Activated CD8-positive, alpha-beta memory T cell treated with anti-CD3 and anti-CD28 coated beads, Interleukin-2, amount 50 U/mL, for 24 hours (primary cell): ENCODE results near the gene TAS2R39.
"Not testable (repeated sequence)": the region's sequence is repeated elsewhere in the genome, so short reads cannot be mapped to it uniquely, and the experiment has no call there.

Source experiments
- DNase-seq: peaks from one replicate; pipeline ENCODE4 v3.0.0-alpha.2; 2020; ENCODE audit errors: extremely low read depth

Gene TAS2R39

GRCh38 chr7:143183024-143183423 is at the start of gene TAS2R39:
TSS of gene TAS2R39 (plus strand) at chr7:143183419. CDS start at chr7:143183419, 0 bp downstream.
- DNase-seq = no peak

GRCh38 chr7:143147070-143147469 is 36.1 kb upstream of the TAS2R39 start:
- no peak for DNase-seq

- no peak for DNase-seq
These were observed 35.2 kb upstream of the TAS2R39 start for GRCh38 chr7:143148050-143148449.

DNA sequence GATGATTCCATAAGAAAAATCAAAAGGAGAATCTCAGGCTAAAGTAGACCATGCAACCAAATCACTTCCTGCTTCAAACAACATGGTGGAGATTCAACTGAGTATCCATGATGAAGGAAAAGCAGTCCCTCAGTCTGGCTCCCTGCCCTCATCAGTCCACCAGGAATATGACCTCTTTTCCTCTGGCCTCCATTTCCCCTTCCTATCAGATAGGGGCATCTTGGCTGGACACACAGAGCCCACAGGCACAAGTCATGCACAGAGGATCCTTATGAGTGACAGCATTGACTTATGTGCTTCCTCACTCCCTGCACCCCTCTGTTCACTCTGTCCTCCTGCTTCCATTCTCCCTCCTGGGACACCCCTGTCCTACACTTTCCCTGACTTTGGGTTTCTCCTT is 34.6 kb upstream of the TAS2R39 start:
- no peak for DNase-seq

DNA sequence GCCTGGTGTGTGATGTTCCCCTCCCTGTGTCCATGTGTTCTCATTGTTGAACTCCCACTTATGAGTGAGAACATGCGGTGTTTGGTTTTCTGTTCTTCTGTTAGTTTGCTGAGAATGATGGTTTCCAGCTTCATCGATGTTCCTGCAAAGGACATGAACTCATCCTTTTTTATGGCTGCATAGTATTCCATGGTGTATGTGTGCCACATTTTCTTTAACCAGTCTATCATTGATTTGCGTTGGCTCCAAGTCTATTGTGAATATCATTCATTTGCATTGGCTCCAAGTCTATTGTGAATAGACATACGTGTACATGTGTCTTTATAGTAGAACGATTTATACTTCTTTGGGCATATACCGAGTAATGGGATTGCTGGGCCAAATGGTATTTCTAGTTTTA is 32.5 kb upstream of the TAS2R39 start:
- DNase-seq = not testable (repeated sequence)

DNA sequence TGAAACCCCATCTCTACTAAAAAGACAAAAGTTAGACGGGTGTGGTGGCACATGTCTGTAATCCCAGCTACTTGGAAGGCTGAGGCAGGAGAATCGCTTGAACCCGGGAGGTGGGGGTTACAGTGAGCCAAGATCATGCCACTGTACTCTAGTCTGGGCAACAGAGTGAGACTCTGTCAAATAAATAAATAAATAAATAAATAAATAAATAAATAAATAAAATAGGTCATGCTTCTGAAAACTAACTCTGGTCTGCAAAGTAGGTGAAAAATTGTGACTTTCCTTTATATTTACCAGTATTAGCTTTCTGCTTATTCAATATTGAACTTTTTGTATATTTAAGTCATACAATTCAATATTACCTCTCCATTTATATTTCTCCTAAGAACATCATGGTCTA is 24.6 kb upstream of the TAS2R39 start:
- not testable (repeated sequence) for DNase-seq

DNA sequence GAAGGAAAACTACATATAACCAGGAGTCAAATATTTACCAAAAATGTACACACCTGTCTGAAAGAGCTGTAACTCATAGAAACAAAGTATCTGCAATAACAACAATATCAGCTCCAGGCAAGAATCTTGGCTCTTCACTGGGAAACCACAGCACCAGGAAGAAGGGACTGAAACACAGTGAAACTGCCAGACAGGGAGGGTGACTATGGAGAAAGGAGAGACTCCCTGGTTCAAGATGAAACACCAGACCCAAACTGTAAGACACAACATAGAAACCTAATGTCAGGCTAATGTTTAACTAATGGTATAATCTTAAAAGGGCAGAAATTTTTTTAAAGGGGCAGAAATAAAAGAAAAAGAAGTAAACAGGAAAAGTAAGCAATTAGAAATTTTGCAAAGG is 11.5 kb upstream of the TAS2R39 start:
- no peak for DNase-seq

DNA sequence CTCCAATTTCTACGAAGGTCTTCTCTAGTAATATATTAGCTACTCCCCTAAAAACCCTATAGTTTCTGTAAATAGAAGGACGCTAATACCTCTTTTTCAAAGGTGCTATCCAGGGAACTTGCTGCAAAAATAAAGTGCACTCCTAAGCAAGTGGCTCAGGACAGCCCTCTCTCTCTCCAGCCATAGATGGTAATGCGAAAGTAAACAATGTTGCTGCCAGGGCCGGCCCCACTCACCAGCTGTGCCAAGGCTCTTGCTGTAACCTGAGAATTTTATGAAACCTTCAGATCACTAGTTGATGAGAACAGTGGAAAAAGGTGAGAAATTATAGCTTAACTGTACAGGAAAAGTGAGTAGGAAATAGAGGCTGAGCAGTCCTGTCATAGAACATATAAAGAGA is 10.9 kb upstream of the TAS2R39 start:
- DNase-seq = no peak

- DNase-seq = no peak
These were observed 7.1 kb upstream of the TAS2R39 start for GRCh38 chr7:143176128-143176527.

DNA sequence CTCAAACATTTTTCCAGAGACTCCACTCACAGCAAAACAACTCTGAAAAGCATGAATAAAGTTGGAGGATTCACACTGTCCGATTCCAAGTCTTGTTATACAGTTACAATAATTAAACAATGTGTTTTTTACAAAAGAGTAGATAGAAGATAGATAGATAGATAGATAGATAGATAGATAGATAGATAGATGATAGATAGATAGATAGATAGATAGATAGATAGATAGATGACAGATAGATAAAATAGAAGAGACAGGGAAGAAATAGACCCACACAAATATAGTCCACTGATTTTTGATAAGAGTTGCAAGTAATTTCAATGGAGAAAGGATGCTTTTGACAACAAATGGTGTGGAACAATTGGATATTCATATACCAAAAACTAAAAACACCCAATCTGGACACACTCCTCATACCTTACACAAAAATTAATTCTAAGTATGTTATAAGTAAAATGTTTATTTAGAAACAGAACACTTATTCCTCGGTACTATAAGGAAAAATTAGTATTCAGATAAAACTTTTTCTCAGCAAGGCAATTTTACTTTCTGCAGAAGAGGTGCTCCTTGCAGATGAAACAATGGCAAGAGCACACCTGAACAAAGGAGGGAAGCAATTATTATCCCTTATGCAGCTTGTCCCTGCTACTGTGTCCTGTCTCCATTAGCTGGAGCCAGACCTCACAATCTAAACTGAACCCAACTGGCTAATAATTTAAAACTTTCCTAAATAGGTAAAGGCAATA is 5.7 kb upstream of the TAS2R39 start:
- no peak for DNase-seq

DNA sequence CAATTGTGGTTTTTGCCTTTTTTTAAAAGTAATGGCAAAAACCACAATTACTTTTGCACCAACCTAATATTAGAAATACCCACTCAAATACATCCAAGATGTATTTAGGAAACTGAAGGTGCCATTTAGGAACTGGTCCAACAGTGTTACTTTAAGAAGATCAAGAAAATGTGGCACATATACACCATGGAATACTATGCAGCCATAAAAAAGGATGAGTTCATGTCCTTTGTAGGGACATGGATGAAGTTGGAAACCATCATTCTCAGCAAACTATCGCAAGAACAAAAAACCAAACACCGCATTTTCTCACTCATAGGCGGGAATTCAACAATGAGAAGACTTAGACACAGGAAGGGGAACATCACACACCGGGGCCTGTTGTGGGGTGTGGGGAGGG is 2.4 kb upstream of the TAS2R39 start:
- DNase-seq = not testable (repeated sequence)

DNA sequence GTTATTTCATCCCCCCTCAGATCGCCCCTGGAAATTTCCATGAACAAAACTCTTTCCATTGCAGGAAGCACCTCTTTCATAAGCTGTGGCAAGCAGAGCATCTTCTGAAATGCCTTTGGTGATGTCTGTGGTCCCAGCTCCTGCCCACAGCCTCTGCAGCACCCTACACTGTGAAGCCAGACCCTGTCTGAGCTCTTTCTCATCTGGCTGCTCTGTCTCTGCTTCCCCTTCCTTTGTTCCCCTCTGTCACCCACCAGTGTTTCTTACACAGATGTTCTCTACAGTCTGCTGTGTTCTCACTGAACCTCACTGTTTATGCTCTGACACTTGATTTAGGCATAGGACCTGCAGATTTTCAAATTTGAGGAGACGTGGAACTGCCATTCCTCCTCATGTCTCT is 1.9 kb upstream of the TAS2R39 start:
- no peak for DNase-seq

DNA sequence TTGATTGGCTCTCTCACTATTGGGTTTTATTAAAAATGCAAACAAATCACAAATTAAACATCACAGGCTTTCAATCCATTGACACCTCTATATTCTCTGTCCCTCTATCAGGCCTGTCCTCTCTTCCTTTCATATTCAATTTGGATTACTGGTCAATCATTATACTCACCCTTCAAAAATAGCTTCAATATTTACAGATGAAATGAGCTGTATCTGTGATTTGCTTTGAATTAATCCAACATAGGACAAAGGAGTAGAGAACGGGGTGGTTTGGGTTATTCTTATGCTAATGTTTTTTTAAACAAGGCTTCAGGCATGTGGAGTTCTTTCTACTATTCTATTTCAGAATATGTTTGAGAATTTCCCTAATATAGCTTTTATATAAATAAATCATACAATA is 2.3 kb downstream of the TAS2R39 start:
- no peak for DNase-seq

DNA sequence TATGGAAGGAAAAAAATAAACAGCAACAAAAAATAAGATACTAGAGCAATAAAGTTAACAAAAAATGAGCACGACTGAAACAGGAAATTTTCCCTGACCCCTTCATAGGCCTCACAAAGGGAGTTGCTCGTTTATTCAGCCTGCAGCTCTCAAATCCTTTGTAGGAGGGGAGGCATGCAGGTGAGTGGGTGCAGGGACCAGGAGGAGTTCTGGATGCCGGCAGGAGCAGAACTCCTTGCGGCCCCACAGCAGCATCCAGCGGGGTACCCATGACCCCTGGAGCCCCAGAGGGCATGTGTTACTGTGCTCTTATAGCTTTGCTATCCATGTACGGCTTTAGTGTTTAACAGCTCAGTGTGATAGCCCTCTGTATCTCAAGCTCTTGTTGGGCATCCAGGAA is 5.8 kb downstream of the TAS2R39 start:
- no peak for DNase-seq

DNA sequence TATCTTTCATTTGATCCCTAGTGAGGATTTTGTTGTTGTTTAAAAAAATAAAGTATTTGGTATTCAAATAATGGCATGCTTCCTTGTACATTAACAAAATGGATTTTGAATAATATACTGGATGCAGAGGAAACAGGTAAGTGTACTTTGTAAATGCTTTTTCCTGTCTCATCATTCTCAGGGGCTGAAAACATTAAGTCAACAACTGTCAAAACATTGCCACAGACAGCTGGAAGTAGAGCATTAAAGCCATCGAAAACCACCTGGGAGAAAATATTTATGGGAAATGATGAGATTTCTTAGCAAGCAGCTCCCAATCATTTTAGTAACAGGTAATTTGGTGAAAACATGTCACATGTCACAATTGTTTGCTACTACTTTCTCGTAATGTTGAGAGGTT is 10.7 kb downstream of the TAS2R39 start:
- no peak for DNase-seq

DNA sequence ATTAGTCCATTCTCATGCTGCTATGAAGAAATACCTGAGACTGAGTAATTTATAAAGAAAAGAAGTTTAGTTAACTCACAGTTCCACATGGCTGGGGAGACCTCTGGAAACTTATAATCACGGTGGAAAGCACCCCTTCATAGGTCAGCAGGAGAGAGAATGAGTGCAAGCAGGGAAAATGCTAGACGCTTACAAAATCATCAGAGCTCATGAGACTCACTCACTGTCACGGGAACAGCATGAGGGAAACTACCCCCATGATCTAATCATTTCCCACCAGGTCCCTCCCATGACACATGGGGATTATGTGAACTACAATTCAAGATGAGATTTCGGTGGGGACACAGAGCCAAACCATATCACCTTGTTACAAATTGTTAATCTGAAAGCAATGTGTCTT is 15.8 kb downstream of the TAS2R39 start:
- no peak for DNase-seq

GRCh38 chr7:143202161-143202560 is 18.9 kb downstream of the TAS2R39 start:
- no peak for DNase-seq

DNA sequence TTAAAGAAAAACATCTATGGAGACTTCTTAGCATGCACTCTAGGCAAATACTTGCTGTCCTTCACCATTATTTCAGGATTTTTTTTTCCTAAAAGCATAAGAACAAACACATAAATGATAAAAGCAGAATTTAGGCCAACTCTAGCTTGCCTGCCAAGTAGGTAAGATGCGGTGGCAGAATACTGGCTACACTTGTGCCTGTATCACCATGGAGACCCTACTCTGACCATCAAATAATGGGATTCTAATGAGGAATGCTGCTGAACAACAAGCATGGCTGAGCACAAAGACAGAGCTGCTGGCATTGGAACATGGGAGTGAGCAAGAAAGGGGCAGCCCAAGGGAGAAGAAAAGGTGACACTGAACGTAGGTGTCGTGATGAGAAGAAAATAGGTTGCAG is 20.2 kb downstream of the TAS2R39 start:
- no peak for DNase-seq

DNA sequence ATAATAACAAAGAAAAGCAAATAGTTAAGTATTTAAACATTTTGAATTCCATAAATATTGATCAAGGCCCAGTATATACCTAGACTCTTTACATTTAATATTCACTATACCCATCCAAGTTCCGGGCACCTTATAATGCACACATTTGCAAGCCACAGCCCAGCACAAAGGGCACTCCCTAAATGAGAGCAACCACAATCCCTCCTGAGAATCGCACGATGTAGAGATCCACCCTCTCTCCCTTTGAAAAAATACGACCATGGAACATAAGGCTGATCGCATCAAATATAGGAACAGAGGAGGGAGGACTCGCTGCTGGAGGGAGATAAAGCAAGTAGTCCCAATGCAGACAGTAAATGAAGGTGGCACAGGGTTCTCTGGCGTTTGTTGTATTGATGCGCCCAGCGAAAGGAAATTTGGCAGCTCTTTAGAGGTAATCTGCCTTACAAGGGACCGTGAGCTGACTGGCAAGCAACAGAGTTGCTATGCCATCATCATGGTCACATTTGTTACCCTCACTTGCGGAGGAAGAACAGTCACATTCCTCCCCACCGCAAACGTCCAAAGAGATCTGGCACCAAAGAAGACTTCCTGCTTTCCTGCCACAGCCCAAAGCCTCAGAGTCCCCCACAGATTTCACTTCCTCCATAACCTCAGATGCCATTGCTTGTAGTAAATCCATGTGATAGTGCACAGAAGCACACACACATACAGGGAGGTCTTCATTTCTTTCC is 22.5 kb downstream of the TAS2R39 start:
- DNase-seq = no peak

DNA sequence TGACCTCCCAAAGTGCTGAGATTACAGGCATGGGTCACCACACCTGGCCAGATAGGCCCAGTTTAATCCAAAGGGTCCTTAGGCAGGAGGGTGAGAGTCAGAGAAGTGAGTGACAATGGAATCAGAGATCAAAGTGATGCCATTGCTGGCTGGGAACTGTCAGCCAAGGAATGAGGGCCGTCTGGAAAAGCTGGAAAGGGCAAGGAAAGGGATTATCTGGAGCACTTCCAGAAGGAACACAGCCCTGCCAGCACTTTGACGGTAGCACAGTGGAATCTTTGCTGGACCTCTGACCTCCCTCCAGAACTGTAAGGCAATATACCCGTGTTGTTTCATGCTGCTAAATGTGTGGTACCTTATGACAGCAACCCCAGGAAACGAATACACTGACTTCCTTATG is 27.3 kb downstream of the TAS2R39 start:
- DNase-seq = no peak

DNA sequence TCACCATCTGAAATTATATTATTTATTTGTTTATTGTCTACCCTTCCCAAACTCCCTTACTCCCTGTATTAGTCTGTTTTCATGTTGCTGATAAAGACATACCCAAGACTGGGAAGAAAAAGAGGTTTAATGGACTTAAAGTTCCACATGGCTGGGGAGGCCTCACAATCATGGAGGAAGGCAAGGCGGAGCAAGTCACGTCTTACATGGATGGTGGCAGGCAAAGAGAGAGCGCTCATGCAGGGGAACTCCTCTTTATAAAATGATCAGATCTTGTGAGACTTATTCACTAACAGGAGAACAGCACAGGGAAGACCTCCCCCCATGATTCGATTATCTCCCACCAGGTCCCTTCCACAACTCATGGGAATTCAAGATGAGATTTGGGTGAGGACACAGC is 30.3 kb downstream of the TAS2R39 start:
- not testable (repeated sequence) for DNase-seq

DNA sequence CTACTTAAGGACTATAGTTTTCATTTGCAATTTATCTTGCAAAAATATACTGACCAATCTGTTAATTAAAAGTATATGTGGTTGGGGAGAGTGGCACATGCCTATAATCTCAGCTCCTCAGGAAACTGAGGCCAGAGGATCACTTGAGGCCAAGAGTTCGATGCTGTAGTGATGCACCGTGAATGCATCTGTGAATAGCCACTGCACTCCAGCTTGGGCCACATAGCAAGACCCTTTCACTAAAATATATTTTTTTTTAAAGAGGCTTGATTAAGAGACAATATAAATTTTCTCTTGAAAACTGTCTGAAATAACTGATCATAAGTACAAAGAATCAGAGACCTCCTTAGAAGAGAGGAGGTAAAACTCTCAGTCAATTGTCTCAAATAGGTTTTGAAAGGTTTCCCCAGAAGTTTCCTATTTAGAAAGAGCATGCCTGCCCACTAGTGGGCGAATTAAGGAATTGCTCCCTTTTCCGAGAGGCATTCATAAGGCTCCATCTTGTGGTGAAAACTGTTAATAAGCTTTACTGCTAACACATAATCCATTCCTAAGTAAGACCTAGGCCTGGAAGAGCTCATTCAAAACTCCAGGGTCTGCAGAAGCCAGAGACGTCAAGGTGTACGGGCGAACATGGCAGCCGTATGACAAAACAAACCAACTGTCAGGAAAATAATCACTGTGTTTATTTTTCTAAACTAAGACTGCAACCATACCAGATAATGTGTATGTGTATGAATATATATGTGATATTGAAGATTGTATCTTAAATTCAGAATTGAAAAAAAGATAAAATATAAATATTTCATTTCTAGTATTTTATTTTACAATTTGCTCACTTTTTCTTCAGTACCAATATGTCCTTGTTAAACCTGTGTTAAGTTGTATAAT is 31.8 kb downstream of the TAS2R39 start:
- DNase-seq = no peak
